Transverse colon (tissue), 3 donors: ENCODE measurements around the gene CHAD.

Source experiments
- CTCF ChIP-seq, 5 experiments: fragments of 200-600 bp in 3 of 5; fragments of 450-650 bp in 2 of 5; sonication (generic) in 3 of 5; IDR thresholded peaks; 1 replicate in 2 of 5; 2 replicates in 3 of 5; pipeline ENCODE4 v1.5.1; 2016 to 2017; ENCODE audit warnings: antibody characterized with exemption in 5 of 5, inconsistent platforms in 3 of 5, mild to moderate bottlenecking in 2 of 5, moderate library complexity in 1 of 5
- EP300 ChIP-seq: sonication (generic); formaldehyde crosslinking; IDR thresholded peaks from one replicate; pipeline ENCODE4 v1.6.1; 2017; ENCODE audit warnings: antibody characterized with exemption, low read depth
- POLR2A ChIP-seq: fragments of 450-650 bp; IDR thresholded peaks from one replicate; pipeline ENCODE4 v1.6.1; 2016; ENCODE audit warnings: antibody characterized with exemption, mild to moderate bottlenecking, moderate library complexity

GRCh38 chr17:50506298-50506697 lies 37.6 kb upstream of the CHAD start:
- TF ChIP-seq CTCF (IDR thresholded peaks at IDR 0.05) (no peak), EP300 (no peak), POLR2A (no peak)
